IMR-90 (cell line): Measurements from ENCODE around the gene DDHD1. TPM values are rescaled to one million over a fixed set of nuclear protein-coding genes. Genes with fewer than 3 reads are reported as not detected.

ENCODE experiments used
- ATAC-seq: fragments of 200-7000 bp; cut with Tn5 transposase; 2 replicates; pipeline ENCODE4 v1.9.1; 2020; ENCODE audit warnings: low read depth, mild to moderate bottlenecking, moderate library complexity
- BruUV-seq: library from RNA; stranded (reverse); fragments of 400-500 nt; replicated peaks from 2 replicates; lab custom pipeline; 2021; lab: Mats Ljungman, UMichigan
- CTCF ChIA-PET: fragments of 300-600 bp; formaldehyde crosslinking; extraction: SDS; loops from one replicate; lab custom pipeline; 2021; ENCODE audit warnings: antibody characterized with exemption; lab: Yijun Ruan, JAX
- POLR2A ChIA-PET: fragments of 300-600 bp; sonication (Branson Sonifier 250); formaldehyde crosslinking; loops from one replicate; lab custom pipeline; 2022; ENCODE audit warnings: antibody characterized with exemption; ENCODE audit not compliant: unreplicated experiment; lab: Charles Lee
- DNase-seq: peaks from one replicate; pipeline ENCODE4 v3.0.0; 2013
- H2AFZ ChIP-seq: replicated peaks from 2 replicates; pipeline ENCODE3; 2013; ENCODE audit warnings: low read length, mild to moderate bottlenecking; ENCODE audit not compliant: poor library complexity
- H2AK5ac ChIP-seq: 2 replicates; pipeline ENCODE4 v1.6.1; 2013; ENCODE audit warnings: low read depth, low read length, inconsistent platforms
- H2AK9ac ChIP-seq: replicated peaks from 2 replicates; pipeline ENCODE3; 2013; ENCODE audit warnings: mild to moderate bottlenecking, low read depth, low read length, moderate library complexity; ENCODE audit not compliant: poor library complexity
- H2BK120ac ChIP-seq: 2 replicates; pipeline ENCODE4 v1.6.1; 2013; ENCODE audit warnings: low read depth, low read length, inconsistent platforms
- H2BK15ac ChIP-seq: 3 replicates; pipeline ENCODE4 v1.6.1; 2013; ENCODE audit warnings: low read depth, low read length, inconsistent platforms
- H2BK20ac ChIP-seq: 2 replicates; pipeline ENCODE4 v1.6.1; 2013; ENCODE audit warnings: low read depth, mild to moderate bottlenecking, inconsistent platforms, low read length, moderate library complexity
- H2BK5ac ChIP-seq: 2 replicates; pipeline ENCODE4 v1.6.1; 2013; ENCODE audit warnings: mild to moderate bottlenecking, low read depth, low read length, inconsistent platforms; ENCODE audit not compliant: poor library complexity, severe bottlenecking
- H3K14ac ChIP-seq: replicated peaks from 2 replicates; pipeline ENCODE4 v1.6.1; 2013; ENCODE audit warnings: low read depth, low read length, inconsistent platforms
- H3K18ac ChIP-seq: 2 replicates; pipeline ENCODE4 v1.6.1; 2013; ENCODE audit warnings: low read depth, low read length, control low read depth
- H3K23ac ChIP-seq: 2 replicates; pipeline ENCODE4 v1.6.1; 2013; ENCODE audit warnings: low read depth, low read length, inconsistent platforms
- H3K27ac ChIP-seq: 2 replicates; pipeline ENCODE4 v1.5.1; 2013; ENCODE audit warnings: mild to moderate bottlenecking, control low read depth, low read length; ENCODE audit not compliant: insufficient read depth
- H3K27me3 ChIP-seq: 2 replicates; pipeline ENCODE4 v1.6.1; 2013; ENCODE audit warnings: low read length; ENCODE audit not compliant: control insufficient read depth, insufficient read depth
- H3K36me3 ChIP-seq: 2 replicates; pipeline ENCODE4 v1.6.1; 2013; ENCODE audit warnings: low read length, mixed read lengths; ENCODE audit not compliant: control insufficient read depth, insufficient read depth
- H3K4ac ChIP-seq: 2 replicates; pipeline ENCODE4 v1.6.1; 2013; ENCODE audit warnings: low read depth, low read length, inconsistent platforms
- H3K4me1 ChIP-seq: 2 replicates; pipeline ENCODE4 v1.6.1; 2013; ENCODE audit warnings: low read length, mixed read lengths; ENCODE audit not compliant: control insufficient read depth, insufficient read depth
- H3K4me2 ChIP-seq: 2 replicates; pipeline ENCODE4 v1.6.1; 2013; ENCODE audit warnings: low read depth, mild to moderate bottlenecking, control low read depth, low read length, moderate library complexity
- H3K4me3 ChIP-seq: 2 replicates; pipeline ENCODE4 v1.5.1; 2013; ENCODE audit warnings: low read depth, mild to moderate bottlenecking, control low read depth, low read length, moderate library complexity; ENCODE audit not compliant: insufficient read depth
- H3K56ac ChIP-seq: 2 replicates; pipeline ENCODE4 v1.6.1; 2013; ENCODE audit warnings: low read length, inconsistent platforms; ENCODE audit not compliant: insufficient read depth; ENCODE audit errors: extremely low read depth
- H3K79me1 ChIP-seq, 2 experiments: 2 replicates each; pipeline ENCODE4 v1.6.1; 2013; ENCODE audit warnings: low read length in 2 of 2, inconsistent platforms in 1 of 2, low read depth in 1 of 2
- H3K9ac ChIP-seq: 2 replicates; pipeline ENCODE4 v1.6.1; 2013; ENCODE audit warnings: low read depth, low read length, control low read depth
- H3K9me1 ChIP-seq: 2 replicates; pipeline ENCODE4 v1.6.1; 2013; ENCODE audit warnings: low read length, inconsistent platforms; ENCODE audit not compliant: insufficient read depth
- H3K9me3 ChIP-seq: 2 replicates; pipeline ENCODE4 v1.6.1; 2013; ENCODE audit warnings: low read length; ENCODE audit not compliant: control insufficient read depth, insufficient read depth
- H4K20me1 ChIP-seq: 2 replicates; pipeline ENCODE4 v1.6.1; 2013; ENCODE audit warnings: low read length, inconsistent platforms; ENCODE audit not compliant: insufficient read depth
- H4K5ac ChIP-seq: 2 replicates; pipeline ENCODE4 v1.6.1; 2013; ENCODE audit warnings: mild to moderate bottlenecking, low read depth, low read length, control low read depth
- H4K8ac ChIP-seq, 2 experiments: 2 replicates each; pipeline ENCODE4 v1.6.1; 2013; ENCODE audit warnings: low read depth in 2 of 2, low read length in 2 of 2, control low read depth in 1 of 2, inconsistent platforms in 1 of 2
- H4K91ac ChIP-seq: 2 replicates; pipeline ENCODE4 v1.6.1; 2013; ENCODE audit warnings: low read depth, low read length, inconsistent platforms; ENCODE audit not compliant: insufficient read depth
- BHLHE40 ChIP-seq: fragments of 150-350 bp; IDR thresholded peaks from 2 replicates; pipeline ENCODE4 v1.6.1; 2016; ENCODE audit warnings: mild to moderate bottlenecking, low read depth, low read length
- CEBPB ChIP-seq: IDR thresholded peaks from 2 replicates; pipeline ENCODE4 v1.6.1; 2012; ENCODE audit warnings: low read depth, low read length, improper control_type of control experiment
- FOS ChIP-seq: fragments of 150-350 bp; IDR thresholded peaks from 2 replicates; pipeline ENCODE4 v1.6.1; 2016; ENCODE audit warnings: low read depth, low read length
- MAFK ChIP-seq: IDR thresholded peaks from 2 replicates; pipeline ENCODE4 v1.6.1; 2012; ENCODE audit warnings: low read depth, low read length, improper control_type of control experiment
- MXI1 ChIP-seq: IDR thresholded peaks from 2 replicates; pipeline ENCODE4 v1.6.1; 2012; ENCODE audit warnings: low read depth, mild to moderate bottlenecking, low read length, moderate library complexity, borderline replicate concordance
- POLR2A ChIP-seq: IDR thresholded peaks from 2 replicates; pipeline ENCODE4 v1.6.1; 2012; ENCODE audit warnings: mild to moderate bottlenecking, low read depth, low read length
- RCOR1 ChIP-seq: IDR thresholded peaks from 2 replicates; pipeline ENCODE4 v1.6.1; 2012; ENCODE audit warnings: mild to moderate bottlenecking, low read length, improper control_type of control experiment; ENCODE audit not compliant: insufficient replicate concordance
- RFX5 ChIP-seq: IDR thresholded peaks from 2 replicates; pipeline ENCODE4 v1.8.0; 2012; ENCODE audit warnings: low read depth, mild to moderate bottlenecking, low read length, moderate library complexity
- WGBS, 2 experiments: methylation state at CpG; one replicate each; pipeline versions ENCODE4 v1.1.5 to v1.1.7; 2013; ENCODE audit warnings: missing lambda C conversion rate in 2 of 2; ENCODE audit not compliant: insufficient read length in 1 of 2; ENCODE audit errors: extremely low coverage in 2 of 2; 5-methylcytosine and 5-hydroxymethylcytosine counted together
- dilution Hi-C: fragments of 300-500 bp; cut with HindIII; formaldehyde crosslinking; loops from one replicate; pipeline ENCODE4 v1.14.3; 2018; ENCODE audit warnings: low sequenced_read_pairs; ENCODE audit not compliant: unreplicated experiment
- in situ Hi-C: fragments of 300-500 bp; cut with MboI; formaldehyde crosslinking; loops from 3 replicates; pipeline ENCODE4 v1.14.3; 2019; ENCODE audit warnings: low sequenced_read_pairs, inconsistent platforms, mixed read lengths
- intact Hi-C: fragments of 100-400 bp; cut with micrococcal nuclease; formaldehyde crosslinking; loops from 2 replicates; pipeline ENCODE4 v1.10.0; 2022
- polyA plus RNA-seq, 3 experiments: library from polyadenylated mRNA; depleted of rRNA; stranded (reverse); fragments of >200 nt; gene quantifications; 2 replicates each; pipeline ENCODE4 v1.2.3, GENCODE V29; 2012; ENCODE audit warnings: low replicate concordance in 1 of 3
- total RNA-seq: library from RNA; depleted of rRNA; stranded (reverse); fragments of >200 nt; gene quantifications from 2 replicates; pipeline ENCODE4 v1.2.3, GENCODE V29; 2012
- TF ChIP-seq, protein P1 (sequence below): conservative IDR thresholded peaks from 2 replicates; pipeline ENCODE4 v1.5.1; 2012; ENCODE audit warnings: mild to moderate bottlenecking, low read depth, low read length, improper control_type of control experiment
- TF ChIP-seq, protein P2 (sequence below): fragments of 150-350 bp; IDR thresholded peaks from 2 replicates; pipeline ENCODE4 v1.6.1; 2016; ENCODE audit warnings: low read depth, mild to moderate bottlenecking, low read length, moderate library complexity, borderline replicate concordance
- TF ChIP-seq, protein P3 (sequence below): fragments of 150-350 bp; IDR thresholded peaks from 2 replicates; pipeline ENCODE4 v1.6.1; 2017; ENCODE audit warnings: mild to moderate bottlenecking, antibody characterized with exemption, low read length, low read depth

Gene DDHD1
- total and polyA plus RNA-seq, 2 of the 4 experiments (the other 2 are of a cell fraction), result 4.5 to 9.0 TPM

DNA sequence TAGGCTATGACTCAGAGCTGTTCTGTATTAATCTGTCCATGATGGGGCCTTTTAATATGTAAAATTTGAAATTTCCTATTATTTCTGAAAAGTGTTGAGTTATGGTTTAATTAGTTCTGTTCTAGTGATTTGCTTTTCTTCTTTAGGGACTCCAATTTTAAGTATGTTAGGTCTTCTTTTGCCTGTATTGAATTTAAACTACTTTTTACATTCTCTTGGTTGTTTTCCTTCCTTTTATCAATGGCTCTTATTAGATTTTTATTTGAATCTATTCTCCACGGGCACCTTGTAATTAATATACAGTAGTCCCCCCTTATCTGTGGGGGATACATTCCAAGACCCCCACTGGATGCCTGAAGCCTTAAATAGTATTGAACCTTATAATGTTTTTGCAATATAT, 46.4 kb downstream of the DDHD1 start (continued):
- TF ChIP-seq, protein P1, sequence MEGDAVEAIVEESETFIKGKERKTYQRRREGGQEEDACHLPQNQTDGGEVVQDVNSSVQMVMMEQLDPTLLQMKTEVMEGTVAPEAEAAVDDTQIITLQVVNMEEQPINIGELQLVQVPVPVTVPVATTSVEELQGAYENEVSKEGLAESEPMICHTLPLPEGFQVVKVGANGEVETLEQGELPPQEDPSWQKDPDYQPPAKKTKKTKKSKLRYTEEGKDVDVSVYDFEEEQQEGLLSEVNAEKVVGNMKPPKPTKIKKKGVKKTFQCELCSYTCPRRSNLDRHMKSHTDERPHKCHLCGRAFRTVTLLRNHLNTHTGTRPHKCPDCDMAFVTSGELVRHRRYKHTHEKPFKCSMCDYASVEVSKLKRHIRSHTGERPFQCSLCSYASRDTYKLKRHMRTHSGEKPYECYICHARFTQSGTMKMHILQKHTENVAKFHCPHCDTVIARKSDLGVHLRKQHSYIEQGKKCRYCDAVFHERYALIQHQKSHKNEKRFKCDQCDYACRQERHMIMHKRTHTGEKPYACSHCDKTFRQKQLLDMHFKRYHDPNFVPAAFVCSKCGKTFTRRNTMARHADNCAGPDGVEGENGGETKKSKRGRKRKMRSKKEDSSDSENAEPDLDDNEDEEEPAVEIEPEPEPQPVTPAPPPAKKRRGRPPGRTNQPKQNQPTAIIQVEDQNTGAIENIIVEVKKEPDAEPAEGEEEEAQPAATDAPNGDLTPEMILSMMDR, result no peak
- no peak for TF ChIP-seq CEBPB
- no peak for TF ChIP-seq FOS
- TF ChIP-seq MAFK, result no peak

DNA sequence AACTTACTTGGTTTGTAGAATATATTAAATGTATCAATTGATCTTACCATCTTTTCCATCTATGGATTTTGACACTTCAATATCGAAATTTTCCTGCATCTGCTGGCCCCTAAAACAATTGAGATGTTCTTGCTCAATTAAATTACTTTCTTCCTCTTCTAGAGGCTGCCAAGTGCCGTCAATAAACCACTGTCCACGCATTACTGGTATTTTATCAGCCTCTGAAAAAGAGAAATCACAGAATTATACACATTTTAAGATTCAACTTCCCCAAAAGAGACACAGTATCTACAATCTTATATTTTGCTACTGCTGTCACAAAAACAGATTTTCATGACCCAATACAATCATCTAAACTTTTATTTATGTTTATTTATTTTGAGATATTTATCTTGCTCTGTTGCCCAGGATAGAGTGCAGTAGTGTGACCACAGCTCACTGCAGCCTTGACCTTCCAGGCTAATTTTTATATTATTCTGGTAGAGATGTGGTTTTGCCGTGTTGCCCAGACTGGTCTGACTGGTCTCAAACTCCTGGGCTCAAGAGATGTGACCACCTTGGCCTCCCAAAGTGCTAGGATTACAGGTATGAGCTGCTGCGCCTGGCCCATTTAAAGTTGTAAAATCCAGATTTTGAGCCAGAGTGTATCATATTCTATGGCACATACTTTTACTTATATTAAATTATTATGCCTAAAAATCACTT, 49.3 kb downstream of the DDHD1 start:
- in situ Hi-C loops (no loop called here), dilution Hi-C loops (no loop called here), intact Hi-C loops (no loop called here)
- H3K4me3 ChIP-seq, result no peak overlapping the region
- no peak overlapping the region for H3K18ac ChIP-seq
- no peak overlapping the region for H2AK9ac ChIP-seq
- H3K79me1 ChIP-seq, result no peaks in the 10 kb centered on the region; a peak in 1 of 4 replicates
- no peak overlapping the region for H2AK5ac ChIP-seq
- no peak overlapping the region for H3K4me2 ChIP-seq
- H2BK5ac ChIP-seq, result no peak overlapping the region
- no TSS peak for BruUV-seq
- H3K14ac ChIP-seq, result no peak overlapping the region
- H4K91ac ChIP-seq, result no peak overlapping the region
- no peaks in the 10 kb centered on the region for H3K9me3 ChIP-seq
- no peak overlapping the region for H2BK120ac ChIP-seq
- H3K36me3 ChIP-seq, result no peaks in the 10 kb centered on the region
- no peak overlapping the region for H3K27ac ChIP-seq
- no peak for DNase-seq
- no peak overlapping the region for H2BK20ac ChIP-seq
- H3K4ac ChIP-seq, result no peak overlapping the region
- H3K9ac ChIP-seq, result no peak overlapping the region
- POLR2A ChIA-PET, result no interaction called here
- no peak overlapping the region for H3K23ac ChIP-seq
- no peak overlapping the region for H4K5ac ChIP-seq
- no peak for ATAC-seq
- no CpG with 5 or more reads among the region's 5 CpGs for WGBS, 2 experiments
- no peaks in the 10 kb centered on the region for H3K4me1 ChIP-seq
- no peaks in the 10 kb centered on the region for H3K9me1 ChIP-seq
- CTCF ChIA-PET, result no interaction called here
- H3K27me3 ChIP-seq, result no peaks in the 10 kb centered on the region
- H2BK15ac ChIP-seq, result no peak overlapping the region
- H3K56ac ChIP-seq, result no peak overlapping the region
- H4K20me1 ChIP-seq, result no peaks in the 10 kb centered on the region
- H4K8ac ChIP-seq, result no peak overlapping the region
- no peak overlapping the region for H2AFZ ChIP-seq
- TF ChIP-seq FOS (no peak), BHLHE40 (no peak), RFX5 (no peak), POLR2A (no peak), MXI1 (no peak), RCOR1 (no peak)
- TF ChIP-seq, protein P2, sequence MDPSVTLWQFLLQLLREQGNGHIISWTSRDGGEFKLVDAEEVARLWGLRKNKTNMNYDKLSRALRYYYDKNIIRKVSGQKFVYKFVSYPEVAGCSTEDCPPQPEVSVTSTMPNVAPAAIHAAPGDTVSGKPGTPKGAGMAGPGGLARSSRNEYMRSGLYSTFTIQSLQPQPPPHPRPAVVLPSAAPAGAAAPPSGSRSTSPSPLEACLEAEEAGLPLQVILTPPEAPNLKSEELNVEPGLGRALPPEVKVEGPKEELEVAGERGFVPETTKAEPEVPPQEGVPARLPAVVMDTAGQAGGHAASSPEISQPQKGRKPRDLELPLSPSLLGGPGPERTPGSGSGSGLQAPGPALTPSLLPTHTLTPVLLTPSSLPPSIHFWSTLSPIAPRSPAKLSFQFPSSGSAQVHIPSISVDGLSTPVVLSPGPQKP, result no peak
- TF ChIP-seq, protein P3, sequence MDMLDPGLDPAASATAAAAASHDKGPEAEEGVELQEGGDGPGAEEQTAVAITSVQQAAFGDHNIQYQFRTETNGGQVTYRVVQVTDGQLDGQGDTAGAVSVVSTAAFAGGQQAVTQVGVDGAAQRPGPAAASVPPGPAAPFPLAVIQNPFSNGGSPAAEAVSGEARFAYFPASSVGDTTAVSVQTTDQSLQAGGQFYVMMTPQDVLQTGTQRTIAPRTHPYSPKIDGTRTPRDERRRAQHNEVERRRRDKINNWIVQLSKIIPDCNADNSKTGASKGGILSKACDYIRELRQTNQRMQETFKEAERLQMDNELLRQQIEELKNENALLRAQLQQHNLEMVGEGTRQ, result no peak
